Right kidney (tissue), 1 donor: ENCODE measurements around the gene GATA3.

Experiments used
- DNase-seq: peaks from one replicate; pipeline ENCODE4 v3.0.0-alpha.2; 2016

Gene GATA3

GRCh38 chr10:8037199-8037801 is 17.2 kb upstream of the GATA3 start:
- DNase-seq = peak; percentile 77

DNA sequence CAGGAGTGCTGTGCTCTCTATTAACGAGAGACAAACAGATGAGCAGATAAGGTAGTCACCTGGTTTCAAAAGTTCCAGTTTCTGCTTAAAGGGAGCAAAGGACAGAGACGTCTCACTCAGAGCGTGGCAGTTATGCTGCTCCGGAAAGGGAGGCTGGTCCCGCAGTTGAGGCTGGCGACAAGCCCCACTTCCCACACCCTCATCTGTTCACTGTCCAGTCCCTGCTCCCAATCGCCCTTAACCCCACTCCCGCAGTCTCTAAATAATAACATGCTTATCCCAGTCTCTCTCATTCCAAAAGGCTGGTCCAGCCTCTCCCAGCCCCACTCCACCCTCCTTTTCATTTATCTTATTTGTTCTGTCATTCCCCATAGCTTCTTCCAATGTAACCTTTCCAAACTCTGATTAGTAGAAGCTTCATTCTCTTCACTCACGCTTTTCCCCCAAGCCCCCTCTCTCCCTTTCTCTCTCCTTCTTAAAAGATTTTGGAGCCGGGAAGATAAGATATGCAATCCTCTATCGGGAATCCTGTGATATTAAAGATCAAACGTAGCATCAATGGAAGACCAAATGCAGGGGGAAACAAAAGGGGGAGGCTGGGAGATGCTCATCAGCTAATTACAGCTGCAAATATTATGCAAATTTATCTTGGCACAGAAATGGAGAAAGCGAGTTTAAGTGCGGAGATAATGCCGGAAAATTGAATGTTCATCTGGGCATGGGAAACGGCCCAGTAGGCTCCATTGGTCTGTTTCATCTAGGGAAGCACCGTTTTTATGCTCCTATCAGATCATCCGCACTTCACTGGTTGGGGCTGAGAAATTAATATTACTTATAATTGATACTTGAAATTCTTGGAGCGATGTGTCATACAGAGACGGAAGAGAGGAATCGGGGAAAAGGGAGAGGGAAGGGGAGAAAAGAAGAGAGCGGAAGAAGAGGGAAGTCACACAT is 16.3 kb upstream of the GATA3 start:
- DNase-seq = peak; percentile 60

GRCh38 chr10:8039321-8039881 is 15.1 kb upstream of the GATA3 start:
- DNase-seq = peak; percentile 61

DNA sequence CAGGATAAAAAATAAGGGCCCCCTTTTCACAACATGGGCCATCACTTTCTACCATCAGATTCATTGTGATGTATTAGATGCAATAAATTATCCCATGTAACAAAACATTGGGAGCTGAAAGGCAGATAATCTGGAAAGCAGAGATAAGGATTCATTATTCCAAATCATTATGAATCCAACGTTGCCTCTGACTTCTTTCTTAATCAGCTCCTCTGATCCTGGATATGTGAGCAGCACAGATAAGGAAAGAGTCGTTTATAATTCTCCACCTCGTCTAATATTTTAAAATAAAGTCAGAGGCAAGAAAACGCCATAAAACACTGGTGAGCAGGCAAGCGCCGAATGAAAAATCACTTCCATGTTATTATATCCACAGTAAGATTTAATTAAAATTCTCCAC is 13.8 kb upstream of the GATA3 start:
- DNase-seq = peak; percentile 36

DNA sequence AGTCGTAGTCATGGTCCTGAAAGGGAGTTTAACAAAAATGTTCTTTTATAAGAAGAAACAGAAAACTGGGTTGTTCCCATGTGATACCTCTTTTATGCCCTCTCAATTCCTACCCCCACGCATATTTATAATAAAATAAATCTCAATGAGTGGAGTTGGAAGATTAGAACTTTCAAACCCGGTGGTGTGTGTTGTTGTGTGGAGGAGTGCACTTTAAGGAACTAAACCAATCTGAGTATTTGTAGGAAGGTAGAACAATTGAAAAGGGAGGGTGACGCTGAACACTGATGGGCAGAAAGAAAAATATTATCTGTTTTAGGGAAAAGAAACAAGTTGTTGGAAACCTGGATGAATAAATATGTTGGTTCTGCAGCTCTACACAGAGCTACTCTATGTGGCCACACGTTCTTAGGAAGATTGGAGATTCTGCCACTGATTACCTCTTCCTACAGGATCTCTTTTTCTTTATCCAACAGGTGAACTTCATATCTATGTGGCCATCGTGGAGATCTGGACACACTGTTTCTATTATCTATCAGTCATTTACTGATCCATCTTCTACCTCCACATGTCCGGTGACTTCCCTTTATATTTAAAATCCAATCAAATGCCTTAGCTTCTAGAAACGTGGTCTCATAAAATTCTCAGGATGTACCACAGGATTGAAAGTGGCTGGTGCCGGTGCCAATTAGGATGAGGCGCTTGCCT is 13.1 kb upstream of the GATA3 start:
- DNase-seq = peak; percentile 44

DNA sequence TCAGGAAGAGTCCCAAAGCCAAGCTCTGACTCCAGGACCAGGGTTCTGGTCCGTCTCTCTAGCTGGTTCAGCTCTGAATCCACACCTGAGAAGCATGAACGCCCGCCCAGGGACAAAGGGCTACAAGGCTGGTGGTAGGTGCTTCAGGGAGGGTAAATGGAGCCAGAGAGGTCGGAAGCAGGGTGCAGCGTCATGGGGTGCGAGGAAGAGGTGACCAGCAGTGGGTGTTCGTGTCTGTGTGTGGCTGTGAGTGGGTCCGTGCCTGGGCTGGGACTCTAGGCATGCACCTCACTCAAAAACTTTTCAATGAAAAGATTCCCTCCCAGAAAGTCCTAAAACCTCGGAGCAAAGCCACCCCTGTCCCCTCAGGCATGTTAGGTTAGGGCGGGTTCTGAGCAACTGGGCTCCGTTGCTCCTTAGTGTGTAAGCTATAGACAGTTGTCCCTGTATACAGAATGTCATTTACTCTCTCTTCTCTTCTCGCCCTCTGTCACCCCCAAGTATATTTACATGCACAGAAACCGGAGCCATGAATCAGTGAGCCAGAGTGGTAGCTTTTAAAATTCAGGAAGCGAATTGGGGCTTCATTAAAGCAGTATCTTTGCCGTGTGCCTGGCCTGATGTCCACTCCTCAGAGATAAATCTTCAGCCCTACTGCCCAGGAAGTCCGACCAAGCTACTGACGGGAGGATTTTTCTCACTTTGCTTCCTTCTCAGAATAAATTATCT is 12.3 kb upstream of the GATA3 start:
- peak; percentile 37 for DNase-seq

GRCh38 chr10:8042721-8043568 is 11.5 kb upstream of the GATA3 start:
- DNase-seq = peak; percentile 71

DNA sequence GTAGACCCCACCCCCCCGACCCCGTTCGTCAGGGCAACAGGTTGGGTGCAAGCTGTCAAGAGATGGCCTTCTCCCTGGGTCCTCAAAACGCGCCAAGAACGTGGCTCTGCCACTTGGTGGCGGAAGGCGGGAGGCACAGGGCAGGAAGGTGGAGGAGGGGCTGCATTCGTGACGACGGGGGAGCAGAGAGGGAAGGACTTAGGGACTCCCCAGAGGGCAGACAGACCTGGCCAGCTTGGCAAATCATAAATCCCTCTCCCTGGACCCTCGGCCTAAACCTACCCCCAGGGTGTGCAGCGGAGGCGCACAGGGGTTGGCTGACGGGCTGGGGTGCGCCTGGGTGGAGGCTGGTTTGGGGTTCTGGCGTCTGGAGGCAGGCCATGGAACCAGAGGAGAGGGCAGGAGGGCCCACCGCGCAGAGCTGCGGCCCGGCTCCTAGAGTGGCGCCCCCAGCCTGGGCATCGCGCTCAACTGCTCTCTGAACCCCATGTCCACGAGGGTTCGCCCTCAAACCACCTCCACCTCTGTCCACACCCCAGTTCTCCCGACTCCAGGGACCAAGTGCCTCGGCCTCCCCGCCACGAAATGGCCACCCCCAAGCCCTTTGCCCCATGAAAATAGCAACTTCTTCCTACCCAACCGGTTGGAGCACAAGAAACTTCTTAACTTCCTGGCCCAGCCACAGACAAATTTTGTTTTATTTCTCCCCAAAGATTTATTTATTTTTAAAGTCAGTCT is 10.8 kb upstream of the GATA3 start:
- peak; percentile 60 for DNase-seq

DNA sequence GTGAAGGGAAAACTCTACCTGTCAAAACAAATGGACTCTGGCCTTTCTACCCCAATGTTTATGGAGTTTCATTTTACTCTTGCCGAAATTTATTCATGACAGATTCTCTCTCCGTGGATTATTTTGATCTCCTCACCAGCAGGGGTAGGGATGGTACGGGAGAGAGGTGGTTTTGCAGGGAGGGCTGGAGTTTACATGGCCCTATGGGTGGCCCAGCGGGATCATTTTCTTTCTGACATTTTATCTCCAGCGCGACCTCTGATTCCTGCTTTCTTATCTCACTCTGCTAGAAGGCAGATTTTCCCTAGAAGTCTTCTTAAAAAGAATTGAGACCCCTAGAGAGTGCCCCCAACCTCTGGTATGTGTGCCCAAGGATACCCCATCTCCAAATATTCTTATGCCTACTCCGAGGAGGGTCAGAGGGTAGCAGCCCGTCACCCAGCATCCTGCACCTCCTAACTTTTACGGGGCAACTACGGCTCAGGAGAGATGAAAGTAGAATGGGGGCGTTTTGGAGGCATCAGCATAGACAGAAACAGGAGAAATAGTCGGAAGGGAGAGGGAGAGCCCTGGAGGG is 10.1 kb upstream of the GATA3 start:
- DNase-seq = peak; percentile 40

GRCh38 chr10:8044908-8045725 is 9.4 kb upstream of the GATA3 start:
- DNase-seq = peak; percentile 77

DNA sequence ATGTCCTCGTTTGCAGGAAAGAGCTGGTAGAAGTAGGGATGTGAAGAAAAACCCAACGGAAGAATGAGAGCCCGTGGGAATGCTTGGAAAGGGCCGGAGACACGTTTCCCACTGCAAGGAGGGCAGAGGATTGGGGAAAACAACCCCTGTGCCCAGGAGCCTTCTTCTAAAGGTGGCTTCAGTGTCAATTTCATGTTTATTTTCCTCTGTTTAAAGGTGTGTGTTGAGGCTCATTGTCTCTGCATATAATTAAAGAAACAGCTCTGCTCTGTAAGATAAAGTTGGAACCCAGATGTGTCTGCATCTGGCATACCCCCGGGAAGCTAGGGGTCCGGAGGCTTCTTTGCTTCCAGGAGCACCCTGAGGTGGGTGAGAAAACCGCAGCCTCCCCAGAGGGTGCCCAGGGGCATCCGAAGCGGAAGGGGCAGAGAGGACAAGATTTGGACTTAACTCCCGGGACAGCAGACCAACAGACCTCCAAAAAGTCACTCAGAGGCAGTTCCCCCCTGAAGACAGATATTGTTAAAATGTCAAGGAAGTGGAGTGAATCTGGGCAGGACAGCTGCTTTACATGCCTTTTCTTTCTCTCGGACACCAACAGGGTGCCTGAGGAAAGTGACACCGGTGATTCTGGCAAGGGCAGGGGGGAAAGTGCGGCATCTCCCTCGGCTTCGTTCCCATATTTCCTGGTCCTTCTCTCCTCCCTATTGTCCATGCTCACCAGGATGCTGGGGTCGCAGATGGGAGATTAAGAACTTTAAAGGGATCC is 8.6 kb upstream of the GATA3 start:
- DNase-seq = no peak

GRCh38 chr10:8047452-8048280 is 6.8 kb upstream of the GATA3 start:
- peak; percentile 63 for DNase-seq

- no peak for DNase-seq
Measured at GRCh38 chr10:8048281-8049008, 6.0 kb upstream of the GATA3 start.

DNA sequence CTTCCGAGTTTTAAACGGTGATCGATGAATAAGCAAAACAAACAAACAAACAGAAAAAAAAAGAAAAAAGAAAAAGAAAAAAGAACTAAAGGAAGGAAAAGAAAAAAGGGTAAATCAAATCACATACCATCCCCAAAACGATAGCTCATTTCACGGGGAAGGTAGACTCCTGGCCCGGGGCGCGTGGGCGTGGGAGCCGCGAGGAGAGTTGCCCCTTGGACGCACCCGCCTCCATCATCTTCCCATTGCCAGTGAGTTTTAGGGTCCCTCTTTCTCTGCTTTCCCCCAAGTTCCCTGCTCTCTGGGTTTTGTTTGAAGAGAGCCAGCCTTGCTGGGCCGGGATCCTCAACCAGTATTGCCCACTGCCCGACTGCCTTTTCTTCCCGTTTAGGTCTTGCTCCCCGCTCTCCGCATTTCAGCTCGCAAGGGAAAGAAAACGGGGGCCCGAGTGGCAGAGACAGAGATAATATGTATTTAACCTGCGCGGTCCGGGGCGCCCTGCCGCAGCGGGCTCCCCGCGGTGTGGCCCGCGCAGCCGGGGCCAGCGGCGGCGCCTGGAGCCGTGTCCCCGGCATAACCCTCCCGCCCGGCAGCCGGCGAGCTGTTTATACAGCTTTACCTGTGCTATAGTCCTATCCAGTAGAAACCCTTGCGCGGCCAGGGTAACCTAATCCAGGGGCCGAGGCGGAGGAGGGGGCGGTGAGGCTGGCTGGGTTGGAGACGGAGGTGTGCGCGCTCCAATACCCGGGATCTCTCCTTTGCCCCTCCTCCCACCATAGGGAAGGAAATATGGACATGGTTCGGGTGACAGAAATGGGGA is 5.2 kb upstream of the GATA3 start:
- peak; percentile 72 for DNase-seq

DNA sequence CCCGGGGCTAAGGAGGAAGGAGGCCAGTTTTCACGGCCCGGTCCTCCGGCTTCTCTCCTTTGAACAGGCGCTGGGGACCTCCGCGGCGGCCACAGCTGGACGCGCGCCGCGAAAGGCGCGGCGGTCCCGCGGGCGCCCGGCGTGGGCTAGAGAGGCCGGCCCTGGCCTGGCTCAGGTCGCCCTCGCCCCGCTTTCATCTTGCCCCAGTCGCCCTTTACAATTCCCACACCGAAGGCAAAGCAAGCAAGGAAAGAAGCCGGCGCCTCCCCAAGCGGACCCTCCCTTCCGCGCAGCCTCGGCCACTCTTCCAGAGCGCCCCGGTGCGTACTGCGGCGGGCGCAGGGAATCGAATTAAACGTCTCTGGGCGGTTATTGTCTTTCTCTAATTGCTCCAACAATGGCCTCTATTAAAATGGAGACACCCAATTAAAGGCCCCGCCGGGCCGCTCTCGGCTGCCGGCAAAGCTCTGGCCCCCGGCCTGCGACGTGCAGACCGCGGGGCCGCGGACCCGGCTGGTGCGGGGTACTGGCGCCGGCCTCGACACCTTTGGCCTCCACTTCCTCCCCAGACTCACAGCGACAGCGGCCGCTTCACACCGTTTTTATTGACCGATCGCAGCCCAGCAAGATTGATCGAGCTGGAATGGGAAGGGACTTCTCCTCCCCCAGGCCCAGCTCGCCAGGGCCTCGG is 4.5 kb upstream of the GATA3 start:
- DNase-seq = peak; percentile 84
